ENCODE results near the gene TRIM29.

Gene TRIM29

DNA sequence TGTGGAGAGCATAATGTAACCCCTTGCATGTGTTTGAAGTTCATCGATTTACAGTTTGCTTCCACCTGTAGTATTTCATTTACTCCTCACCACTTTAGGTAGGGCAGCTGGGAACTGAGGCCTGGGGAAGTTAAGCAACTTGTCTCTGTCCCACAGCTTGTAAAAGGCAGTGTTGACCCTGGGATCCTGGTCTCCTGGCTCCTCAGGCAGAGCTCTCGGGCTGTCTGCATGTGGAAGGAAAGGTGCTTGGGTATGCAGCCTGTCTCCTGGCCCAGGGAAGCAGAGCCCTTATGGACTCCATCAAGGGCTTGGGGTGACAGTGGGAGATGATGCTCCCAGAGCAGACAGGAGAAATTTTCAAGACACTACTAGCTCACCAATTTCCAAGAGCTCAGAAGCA lies 49.9 kb downstream of the TRIM29 start:
- H3K4me1 ChIP-seq (ENCODE audit: insufficient read depth, insufficient read length): no peaks in the 10 kb centered on the region
- H3K27me3 ChIP-seq (ENCODE audit: insufficient read depth, insufficient read length): peaks cover 5% of the 10 kb centered on the region
- H3K36me3 ChIP-seq (ENCODE audit: insufficient read depth, insufficient read length, low read length): no peaks in the 10 kb centered on the region
- no peak overlapping the region for H3K4me3 ChIP-seq (ENCODE audit: insufficient read length, low read depth)
- H3K9me3 ChIP-seq (ENCODE audit: insufficient read depth, low read length): peaks cover 16% of the 10 kb centered on the region; the same call in 1 of the 2 replicates
- H3K9ac ChIP-seq (ENCODE audit: insufficient read length, low read depth): no peak overlapping the region
- DNase-seq (ENCODE audit: low read depth, low spot score): no peak
- no peak for TF ChIP-seq ZNF274 (IDR thresholded peaks at IDR 0.05; ENCODE audit: low read depth, low read length)
- no peak for TF ChIP-seq YY1 (IDR thresholded peaks at IDR 0.05; ENCODE audit: insufficient read depth, insufficient read length)
- TF ChIP-seq SUZ12 (IDR thresholded peaks at IDR 0.05; ENCODE audit: extremely low read depth, insufficient read depth, insufficient read length): no peak

DNA sequence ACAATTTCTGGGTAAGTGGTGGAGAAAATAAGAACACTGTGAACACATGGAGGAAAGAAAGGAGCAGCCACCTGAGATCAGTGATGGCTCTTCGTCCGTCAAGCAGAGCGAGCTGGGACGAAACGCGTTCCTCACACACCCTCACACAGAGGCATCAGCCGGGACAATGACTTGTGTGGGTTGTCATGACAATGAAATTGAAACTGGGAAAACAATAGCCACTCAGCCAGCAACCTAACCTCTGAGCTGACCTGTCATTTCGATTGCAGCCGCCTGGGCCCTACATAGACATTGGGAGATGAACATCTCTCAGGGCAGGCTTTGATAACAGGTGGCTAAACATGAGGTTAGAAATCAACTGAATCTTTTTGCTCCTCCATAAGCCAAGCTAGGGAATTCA lies 51.3 kb downstream of the TRIM29 start:
- Histone ChIP-seq H3K4me3 (ENCODE audit: insufficient read length, low read depth) (no peak overlapping the region), H3K36me3 (ENCODE audit: insufficient read depth, insufficient read length, low read length) (no peaks in the 10 kb centered on the region), H3K4me1 (ENCODE audit: insufficient read depth, insufficient read length) (no peaks in the 10 kb centered on the region), H3K9me3 (ENCODE audit: insufficient read depth, low read length) (peaks cover 22% of the 10 kb centered on the region; the same call in 1 of the 2 replicates), H3K9ac (ENCODE audit: insufficient read length, low read depth) (no peak overlapping the region), H3K27me3 (ENCODE audit: insufficient read depth, insufficient read length) (peaks cover 5% of the 10 kb centered on the region)
- TF ChIP-seq SUZ12 (IDR thresholded peaks at IDR 0.05; ENCODE audit: extremely low read depth, insufficient read depth, insufficient read length): no peak
- no peak for DNase-seq (ENCODE audit: low read depth, low spot score)

DNA sequence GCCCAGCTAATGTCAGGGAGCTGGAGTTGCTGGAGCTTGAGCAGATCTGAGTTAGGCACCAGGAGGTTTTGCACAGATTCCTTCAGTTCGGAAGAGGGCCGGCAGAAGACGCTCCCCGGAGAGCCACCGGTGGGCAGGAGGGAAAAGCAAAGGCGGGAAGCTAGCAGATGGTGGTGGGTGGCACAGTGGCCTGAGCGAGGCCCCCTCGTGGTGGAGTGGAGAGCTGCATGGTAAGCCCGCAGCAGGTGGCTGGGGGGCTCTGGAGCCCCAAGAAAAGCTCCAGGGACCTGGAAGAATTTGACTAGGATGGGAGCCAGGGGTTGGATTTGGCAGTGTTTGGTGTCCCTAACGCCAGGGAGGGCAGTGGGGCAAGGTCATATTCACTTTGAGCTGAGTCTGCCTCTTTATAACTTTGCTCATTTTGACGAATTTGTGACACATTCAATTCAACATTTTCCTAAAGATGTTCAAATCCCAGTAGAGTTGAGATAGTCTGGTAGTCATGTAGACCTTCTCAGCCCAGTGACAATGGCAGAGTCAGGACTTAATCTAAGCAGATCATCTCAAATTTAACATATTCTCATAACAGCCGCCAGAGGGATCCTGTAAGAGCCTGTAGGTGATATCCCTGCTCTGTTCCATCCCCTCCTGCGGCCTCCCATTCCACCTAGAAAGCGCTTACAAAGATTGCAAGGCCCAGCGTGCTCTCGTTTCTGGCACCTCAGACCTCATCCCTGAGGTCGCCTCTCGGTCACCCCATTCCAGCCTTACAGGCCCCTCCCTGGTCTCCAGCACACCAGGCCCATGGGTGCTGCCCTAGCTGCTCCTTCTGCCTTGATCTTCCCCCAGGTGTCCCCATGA lies 57.9 kb downstream of the TRIM29 start:
- peaks cover 30% of the 10 kb centered on the region; the same call in 1 of the 2 replicates for H3K9me3 ChIP-seq (ENCODE audit: insufficient read depth, low read length)
- no peak overlapping the region for H3K9ac ChIP-seq (ENCODE audit: insufficient read length, low read depth)
- no peak overlapping the region for H3K4me3 ChIP-seq (ENCODE audit: insufficient read length, low read depth)
- no peaks in the 10 kb centered on the region for H3K4me1 ChIP-seq (ENCODE audit: insufficient read depth, insufficient read length)
- H3K36me3 ChIP-seq (ENCODE audit: insufficient read depth, insufficient read length, low read length): no peaks in the 10 kb centered on the region
- no peak for TF ChIP-seq SUZ12 (IDR thresholded peaks at IDR 0.05; ENCODE audit: extremely low read depth, insufficient read depth, insufficient read length)
- no peak for DNase-seq (ENCODE audit: low read depth, low spot score)
- no peaks in the 10 kb centered on the region for H3K27me3 ChIP-seq (ENCODE audit: insufficient read depth, insufficient read length)

DNA sequence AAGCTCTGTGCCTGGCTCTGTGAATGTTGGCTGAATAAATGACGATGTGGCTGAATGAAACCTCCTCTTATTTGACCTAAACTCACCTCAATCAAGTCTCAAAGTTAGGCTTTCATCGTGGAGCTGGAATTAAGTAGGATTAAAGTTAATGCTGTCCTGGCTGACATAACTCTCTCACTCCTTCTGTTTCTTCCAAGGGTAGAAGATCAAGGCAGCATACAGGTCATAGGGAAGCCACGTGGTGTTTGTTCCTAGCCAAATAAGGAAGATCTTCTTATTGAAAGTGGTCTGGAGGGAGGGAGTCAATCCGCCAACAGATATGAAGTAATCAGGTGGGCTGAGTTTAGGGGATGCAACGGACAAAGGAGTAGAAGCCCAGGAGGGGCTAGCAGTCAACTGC lies 59.5 kb downstream of the TRIM29 start:
- H3K9ac ChIP-seq (ENCODE audit: insufficient read length, low read depth): no peak overlapping the region
- H3K27me3 ChIP-seq (ENCODE audit: insufficient read depth, insufficient read length): no peaks in the 10 kb centered on the region
- TF ChIP-seq ZNF274 (IDR thresholded peaks at IDR 0.05; ENCODE audit: low read depth, low read length): no peak
- TF ChIP-seq SUZ12 (IDR thresholded peaks at IDR 0.05; ENCODE audit: extremely low read depth, insufficient read depth, insufficient read length): no peak
- TF ChIP-seq YY1 (IDR thresholded peaks at IDR 0.05; ENCODE audit: insufficient read depth, insufficient read length): no peak
- H3K9me3 ChIP-seq (ENCODE audit: insufficient read depth, low read length): peaks cover 21% of the 10 kb centered on the region; the same call in 1 of the 2 replicates
- no peaks in the 10 kb centered on the region for H3K36me3 ChIP-seq (ENCODE audit: insufficient read depth, insufficient read length, low read length)
- no peaks in the 10 kb centered on the region for H3K4me1 ChIP-seq (ENCODE audit: insufficient read depth, insufficient read length)
- DNase-seq (ENCODE audit: low read depth, low spot score): no peak
- no peak overlapping the region for H3K4me3 ChIP-seq (ENCODE audit: insufficient read length, low read depth)

DNA sequence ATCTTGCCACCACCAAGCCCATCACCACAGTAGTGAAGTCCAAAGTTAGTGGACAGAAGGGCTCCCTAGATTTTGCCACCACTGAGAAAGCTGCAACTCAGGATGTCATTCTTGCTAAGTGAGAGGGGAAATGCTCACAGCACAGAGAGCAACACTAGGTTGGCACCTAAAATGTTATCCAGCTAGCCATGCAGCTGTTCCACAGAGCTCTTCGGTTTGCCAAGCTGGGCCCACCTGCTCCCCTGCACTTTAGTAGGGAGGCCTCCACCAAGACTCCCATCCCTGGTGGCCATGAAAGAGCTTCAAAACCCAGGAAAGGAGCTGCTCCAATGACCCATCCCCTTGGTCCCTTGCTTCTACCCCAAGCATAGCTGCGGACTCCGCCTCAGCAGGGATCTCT lies 63.8 kb downstream of the TRIM29 start:
- no peak overlapping the region for H3K9ac ChIP-seq (ENCODE audit: insufficient read length, low read depth)
- no peaks in the 10 kb centered on the region for H3K27me3 ChIP-seq (ENCODE audit: insufficient read depth, insufficient read length)
- DNase-seq (ENCODE audit: low read depth, low spot score): no peak
- TF ChIP-seq YY1 (IDR thresholded peaks at IDR 0.05; ENCODE audit: insufficient read depth, insufficient read length) (no peak), ZNF274 (IDR thresholded peaks at IDR 0.05; ENCODE audit: low read depth, low read length) (no peak), SUZ12 (IDR thresholded peaks at IDR 0.05; ENCODE audit: extremely low read depth, insufficient read depth, insufficient read length) (no peak)
- H3K9me3 ChIP-seq (ENCODE audit: insufficient read depth, low read length): no peaks in the 10 kb centered on the region
- no peaks in the 10 kb centered on the region for H3K36me3 ChIP-seq (ENCODE audit: insufficient read depth, insufficient read length, low read length)
- no peak overlapping the region for H3K4me3 ChIP-seq (ENCODE audit: insufficient read length, low read depth)
- no peaks in the 10 kb centered on the region for H3K4me1 ChIP-seq (ENCODE audit: insufficient read depth, insufficient read length)

DNA sequence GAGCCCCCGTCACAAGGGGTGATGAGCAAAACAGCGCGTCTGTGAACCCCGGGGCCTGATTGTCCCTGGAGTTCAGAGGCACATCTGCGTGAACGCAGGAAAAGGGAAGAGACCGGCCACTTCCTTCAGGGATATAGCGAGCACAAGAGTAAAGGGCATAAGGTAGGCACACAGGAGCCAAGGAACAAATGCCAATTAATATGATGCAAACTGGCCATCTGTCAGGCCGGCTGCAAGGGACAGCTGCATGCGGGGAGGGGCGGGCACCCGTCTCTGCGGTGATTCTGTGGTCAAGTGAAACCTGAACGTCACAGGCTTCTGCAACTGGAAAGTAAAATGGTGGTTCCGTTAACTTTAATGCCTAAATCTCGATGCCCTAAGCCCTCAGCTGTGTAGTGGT lies 64.7 kb downstream of the TRIM29 start:
- TF ChIP-seq ZNF274 (IDR thresholded peaks at IDR 0.05; ENCODE audit: low read depth, low read length) (no peak), YY1 (IDR thresholded peaks at IDR 0.05; ENCODE audit: insufficient read depth, insufficient read length) (no peak), SUZ12 (IDR thresholded peaks at IDR 0.05; ENCODE audit: extremely low read depth, insufficient read depth, insufficient read length) (no peak)
- Histone ChIP-seq H3K36me3 (ENCODE audit: insufficient read depth, insufficient read length, low read length) (no peaks in the 10 kb centered on the region), H3K9me3 (ENCODE audit: insufficient read depth, low read length) (no peaks in the 10 kb centered on the region), H3K4me1 (ENCODE audit: insufficient read depth, insufficient read length) (no peaks in the 10 kb centered on the region), H3K27me3 (ENCODE audit: insufficient read depth, insufficient read length) (no peaks in the 10 kb centered on the region), H3K9ac (ENCODE audit: insufficient read length, low read depth) (no peak overlapping the region), H3K4me3 (ENCODE audit: insufficient read length, low read depth) (no peak overlapping the region)
- DNase-seq (ENCODE audit: low read depth, low spot score): no peak

DNA sequence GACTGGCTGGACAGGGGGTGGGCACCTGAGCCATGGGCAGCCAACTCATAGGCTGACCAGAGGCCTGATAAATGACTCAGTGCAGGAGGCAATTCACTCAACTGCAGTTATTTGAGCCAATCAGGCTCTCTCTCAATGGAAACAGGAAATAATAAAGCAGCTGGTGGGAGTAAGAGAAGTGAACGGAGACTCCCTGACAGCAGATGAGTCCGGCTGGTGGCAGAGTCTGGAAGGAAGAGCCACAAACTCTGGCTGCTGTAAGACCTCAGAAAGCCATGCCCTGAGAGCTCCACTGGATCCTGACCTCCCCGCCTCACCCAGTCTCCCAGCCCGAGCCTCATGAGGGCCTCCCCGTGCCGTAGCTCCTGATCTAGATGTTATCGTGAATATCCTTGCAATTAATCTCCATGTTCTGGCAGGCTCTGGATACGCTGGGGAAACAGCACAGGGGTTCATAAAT lies 69.8 kb downstream of the TRIM29 start:
- DNase-seq (ENCODE audit: low read depth, low spot score): no peak
- Histone ChIP-seq H3K36me3 (ENCODE audit: insufficient read depth, insufficient read length, low read length) (no peaks in the 10 kb centered on the region), H3K9ac (ENCODE audit: insufficient read length, low read depth) (no peak overlapping the region), H3K4me1 (ENCODE audit: insufficient read depth, insufficient read length) (no peaks in the 10 kb centered on the region), H3K27me3 (ENCODE audit: insufficient read depth, insufficient read length) (no peaks in the 10 kb centered on the region), H3K4me3 (ENCODE audit: insufficient read length, low read depth) (no peak overlapping the region), H3K9me3 (ENCODE audit: insufficient read depth, low read length) (no peaks in the 10 kb centered on the region)
- TF ChIP-seq ZNF274 (IDR thresholded peaks at IDR 0.05; ENCODE audit: low read depth, low read length) (no peak), YY1 (IDR thresholded peaks at IDR 0.05; ENCODE audit: insufficient read depth, insufficient read length) (no peak), SUZ12 (IDR thresholded peaks at IDR 0.05; ENCODE audit: extremely low read depth, insufficient read depth, insufficient read length) (no peak)
